CD4-positive, alpha-beta T cell treated with Interleukin-17A for 1 hour (primary cell): ENCODE measurements around the gene CRYGA.

ENCODE experiments used
- DNase-seq: peaks from one replicate; pipeline ENCODE4 v3.0.0-alpha.2; 2020

Gene CRYGA

GRCh38 chr2:208163489-208163888 is at the start of gene CRYGA:
TSS of gene CRYGA (minus strand) at chr2:208163589. CDS start at chr2:208163556, 33 bp downstream.
- no peak for DNase-seq

- DNase-seq, result no peak
Measured at GRCh38 chr2:208210688-208211451, 47.5 kb upstream of the CRYGA start.

- DNase-seq, result no peak
Measured at GRCh38 chr2:208208335-208209085, 45.1 kb upstream of the CRYGA start.

GRCh38 chr2:208207769-208208168 is 44.4 kb upstream of the CRYGA start:
- DNase-seq, result no peak

GRCh38 chr2:208204166-208204565 is 40.8 kb upstream of the CRYGA start:
- DNase-seq, result no peak

GRCh38 chr2:208195531-208195930 is 32.1 kb upstream of the CRYGA start:
- no peak for DNase-seq

- no peak for DNase-seq
Measured at GRCh38 chr2:208192611-208193236, 29.3 kb upstream of the CRYGA start.

- DNase-seq, result no peak
Measured at GRCh38 chr2:208189810-208190503, 26.6 kb upstream of the CRYGA start, which contains the start of gene C2orf80. TSS of gene C2orf80 (minus strand) at chr2:208190030. CDS start at chr2:208186986, 3,044 bp downstream.

- no peak for DNase-seq
Measured at GRCh38 chr2:208189069-208189809, 25.9 kb upstream of the CRYGA start.

GRCh38 chr2:208186893-208187292 is 23.5 kb upstream of the CRYGA start:
- no peak for DNase-seq

GRCh38 chr2:208186465-208186864 is 23.1 kb upstream of the CRYGA start:
- DNase-seq, result no peak

GRCh38 chr2:208183972-208184705 is 20.8 kb upstream of the CRYGA start:
- no peak for DNase-seq

GRCh38 chr2:208183526-208183925 is 20.1 kb upstream of the CRYGA start:
- DNase-seq, result no peak

GRCh38 chr2:208182835-208183234 is 19.4 kb upstream of the CRYGA start:
- DNase-seq, result no peak

- DNase-seq, result no peak
Measured at GRCh38 chr2:208179028-208179609, 15.7 kb upstream of the CRYGA start.

- no peak for DNase-seq
Measured at GRCh38 chr2:208175840-208176153, 12.4 kb upstream of the CRYGA start.

GRCh38 chr2:208175069-208175839 is 11.9 kb upstream of the CRYGA start:
- DNase-seq, result peak; percentile 65

GRCh38 chr2:208174144-208174543 is 10.8 kb upstream of the CRYGA start:
- DNase-seq, result no peak

- DNase-seq, result no peak
Measured at GRCh38 chr2:208172125-208172524, 8.7 kb upstream of the CRYGA start.

GRCh38 chr2:208164951-208165755 is 1.8 kb upstream of the CRYGA start:
- DNase-seq, result no peak
